NCI-H345 treated with DMSO at 0.1 percent for 48 hours (cell line): ENCODE measurements around the gene SLPI.

Experiments
- DNase-seq: peaks from one replicate; lab custom pipeline; 2025; ENCODE audit not compliant: unreplicated experiment; lab: John Stamatoyannopoulos, UW

SLPI gene, protein sequence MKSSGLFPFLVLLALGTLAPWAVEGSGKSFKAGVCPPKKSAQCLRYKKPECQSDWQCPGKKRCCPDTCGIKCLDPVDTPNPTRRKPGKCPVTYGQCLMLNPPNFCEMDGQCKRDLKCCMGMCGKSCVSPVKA

DNA sequence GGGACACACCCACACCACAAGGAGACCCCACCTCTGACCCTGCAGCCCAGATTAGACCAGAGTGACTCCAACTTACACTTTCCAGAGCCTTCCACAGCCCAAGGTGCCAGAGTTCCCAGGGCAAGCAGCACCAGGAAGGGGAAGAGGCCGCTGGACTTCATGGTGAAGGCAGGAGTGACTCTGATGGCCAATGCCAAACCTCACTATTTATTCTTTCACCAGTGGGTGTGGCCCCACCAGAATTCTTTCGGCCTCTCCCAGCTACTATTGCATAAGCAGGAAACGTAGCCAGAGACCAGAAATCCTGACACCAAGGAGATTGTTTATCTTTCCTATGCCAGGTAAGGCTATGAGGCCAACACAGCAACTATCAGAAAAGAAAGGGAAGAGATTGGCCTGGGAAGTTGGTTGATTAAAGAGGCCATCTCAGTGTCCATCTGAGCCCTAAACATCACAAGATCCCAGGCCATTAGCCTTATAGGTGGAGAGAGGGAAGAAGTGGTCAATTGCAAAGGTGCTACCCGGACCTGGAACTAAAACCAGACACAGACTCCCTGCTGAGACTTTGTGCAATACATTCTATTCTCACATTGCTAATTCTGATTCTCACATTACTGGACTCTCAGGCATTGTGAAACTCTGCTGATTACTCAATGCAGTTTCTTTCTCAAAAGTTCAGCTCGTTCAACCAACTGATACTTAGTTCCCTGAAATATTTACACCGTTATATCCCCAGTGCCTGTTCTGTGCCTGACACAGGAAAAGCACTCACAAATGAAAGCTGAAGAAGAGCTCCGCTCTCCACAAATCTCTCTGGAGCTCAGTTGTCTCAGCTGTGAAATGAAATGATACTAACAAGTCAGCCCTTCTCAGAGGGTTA, at the start of gene SLPI:
TSS of gene SLPI (minus strand) at position 182 of the 880 bp plus-strand sequence. CDS start at position 161, 21 bp downstream.
- no peak for DNase-seq

DNA sequence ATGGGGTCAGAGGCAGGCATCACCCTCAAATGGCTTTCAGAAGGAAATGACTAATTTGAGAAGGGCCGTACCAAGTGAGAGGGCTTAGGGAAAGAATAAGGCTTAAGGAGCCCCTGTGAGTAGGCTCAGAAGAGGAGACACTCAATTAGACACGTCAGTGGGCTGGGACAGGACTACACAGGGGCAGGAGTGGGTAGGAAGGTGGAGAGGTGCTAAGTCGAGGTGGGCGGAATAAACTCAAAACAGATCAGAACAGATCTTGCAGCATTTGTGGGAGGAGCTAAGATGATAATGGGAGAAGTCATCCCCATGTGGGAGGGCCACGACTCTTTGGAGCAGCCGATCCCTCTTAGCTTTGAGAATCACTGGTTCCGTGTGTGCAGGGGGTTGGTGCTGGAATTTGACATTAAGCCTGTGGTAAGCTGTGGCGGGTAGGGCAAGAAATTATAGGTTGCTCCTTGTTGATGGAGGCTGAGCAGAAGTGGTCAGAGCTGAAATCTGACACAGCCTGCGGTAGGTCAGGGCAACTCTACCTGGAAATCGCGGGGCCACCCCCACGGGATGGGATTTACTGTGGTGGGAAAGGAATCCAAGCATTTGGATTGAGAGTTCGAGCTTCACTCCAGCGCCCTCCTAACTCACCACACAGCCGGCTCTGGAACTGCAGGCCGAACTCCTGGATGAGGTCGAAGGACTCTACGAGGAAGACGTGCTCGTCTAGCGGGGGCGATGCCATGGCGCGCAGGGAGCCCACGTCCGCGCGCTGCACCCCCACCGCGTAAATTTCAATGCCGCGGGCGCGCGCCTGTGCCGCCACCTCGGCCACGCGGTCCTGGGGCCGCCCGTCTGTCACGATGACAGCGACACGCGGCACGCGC, 49.5 kb upstream of the SLPI start:
- DNase-seq = no peak

DNA sequence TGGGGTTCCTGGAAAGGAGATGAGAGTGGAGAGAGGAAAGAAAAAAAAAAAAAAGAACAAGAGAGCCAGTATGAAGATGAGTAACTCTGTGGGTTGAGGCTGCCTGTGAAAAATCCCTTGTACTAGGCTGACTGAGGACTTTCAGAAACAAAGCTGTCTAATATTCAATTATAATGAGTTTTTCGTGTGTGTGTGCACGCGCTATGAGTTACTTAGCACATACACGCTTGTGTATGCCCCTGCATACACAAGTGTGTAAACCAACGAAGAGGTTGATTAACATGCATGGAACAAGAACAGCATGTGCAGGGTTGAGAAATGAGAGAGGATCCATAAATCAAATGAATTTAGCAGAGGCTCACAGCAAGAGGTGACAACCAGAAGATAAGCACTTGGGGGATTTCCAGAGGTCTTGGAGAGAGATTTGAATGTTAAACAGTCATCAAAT, 47.5 kb upstream of the SLPI start:
- DNase-seq = no peak

DNA sequence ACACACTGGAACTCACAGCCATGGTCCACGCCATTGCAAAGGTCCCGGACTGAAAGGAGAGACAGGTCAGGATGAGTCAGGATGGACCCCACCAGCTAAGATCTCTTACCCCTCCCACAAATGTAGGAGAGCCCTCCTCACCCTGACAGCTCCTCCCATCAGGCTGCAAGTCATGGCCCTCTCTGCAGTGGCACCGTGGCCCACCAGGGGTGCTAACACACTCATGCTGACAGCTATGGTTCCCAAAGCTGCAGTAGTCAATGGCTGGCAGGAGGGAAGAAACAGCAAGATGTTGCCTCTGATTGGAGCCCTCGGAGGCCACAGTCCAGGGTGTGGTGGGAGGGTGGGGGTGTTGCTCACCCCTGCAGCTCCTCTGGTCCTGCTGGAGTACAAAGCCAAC, 46.6 kb upstream of the SLPI start:
- no peak for DNase-seq

DNA sequence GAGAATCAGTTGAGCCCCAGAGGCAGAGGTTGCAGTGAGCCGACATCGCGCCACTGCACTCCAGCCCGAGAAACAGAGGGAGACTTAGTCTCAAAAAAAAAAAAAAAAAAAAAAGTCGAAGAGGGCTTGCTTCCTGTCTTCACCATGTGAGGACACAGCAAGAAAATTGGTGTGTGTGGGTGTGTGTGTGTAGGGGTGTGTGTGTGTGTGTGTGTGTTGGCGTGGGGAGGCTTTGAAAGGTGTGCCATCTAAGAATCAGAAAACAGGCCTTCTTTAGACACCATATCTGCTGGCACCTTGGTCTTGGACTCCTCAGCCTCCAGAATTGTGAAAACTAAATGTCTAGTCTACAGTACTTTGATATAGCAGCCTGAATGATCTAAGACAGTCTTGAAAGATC, 45.4 kb upstream of the SLPI start:
- DNase-seq = no peak

DNA sequence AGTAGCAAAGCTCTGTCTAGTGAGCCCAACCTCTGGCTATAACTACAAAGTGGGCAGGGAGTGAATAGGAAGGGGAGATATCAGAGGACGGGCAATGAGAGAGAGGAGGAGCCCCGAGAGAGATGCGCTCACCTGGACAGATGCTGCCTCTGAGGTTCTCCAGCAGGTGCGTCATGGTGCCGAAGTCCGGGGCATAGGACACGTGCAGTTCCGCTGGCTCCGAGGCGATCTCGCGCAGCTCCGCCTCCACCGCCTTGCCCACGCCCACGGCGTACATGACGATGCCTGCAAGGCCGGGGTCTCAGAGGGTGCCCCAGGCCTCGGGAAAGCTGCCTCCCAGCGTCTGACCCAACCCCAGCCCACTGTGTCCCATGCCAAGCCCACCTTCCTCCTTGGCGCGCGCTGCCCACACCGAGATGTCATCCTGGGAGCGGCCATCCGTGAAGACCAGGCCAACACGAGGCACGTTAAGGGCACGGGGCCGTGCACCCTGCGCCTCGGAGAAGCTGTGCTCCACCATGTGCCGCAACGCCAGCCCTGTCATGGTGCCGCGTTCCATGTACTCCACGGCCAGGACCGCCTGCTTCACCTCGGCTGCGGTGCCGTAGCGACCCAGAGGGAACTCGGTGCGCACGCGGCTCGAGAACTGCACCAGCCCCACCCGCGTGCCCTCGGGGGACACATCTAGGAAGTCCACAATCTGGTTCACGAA, 43.6 kb upstream of the SLPI start:
- no peak for DNase-seq

DNA sequence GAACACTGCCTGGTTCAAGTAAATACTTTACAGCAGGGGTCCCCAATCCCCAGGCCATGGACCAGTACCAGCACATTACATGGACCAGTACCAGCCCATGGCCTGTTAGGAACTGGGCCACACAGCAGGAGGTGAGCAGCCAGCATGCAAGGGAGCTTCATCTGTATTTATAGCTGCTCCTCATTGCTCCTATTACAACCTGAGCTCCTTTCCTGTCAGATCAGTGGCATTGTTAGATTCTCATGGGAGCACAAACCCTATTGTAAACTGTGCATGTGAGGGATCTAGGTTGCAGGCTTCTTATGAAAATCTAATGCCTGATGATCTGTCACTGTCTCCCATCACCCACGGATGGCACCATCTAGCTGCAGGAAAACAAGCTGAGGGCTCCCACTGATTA, 40.3 kb upstream of the SLPI start:
- DNase-seq = no peak

DNA sequence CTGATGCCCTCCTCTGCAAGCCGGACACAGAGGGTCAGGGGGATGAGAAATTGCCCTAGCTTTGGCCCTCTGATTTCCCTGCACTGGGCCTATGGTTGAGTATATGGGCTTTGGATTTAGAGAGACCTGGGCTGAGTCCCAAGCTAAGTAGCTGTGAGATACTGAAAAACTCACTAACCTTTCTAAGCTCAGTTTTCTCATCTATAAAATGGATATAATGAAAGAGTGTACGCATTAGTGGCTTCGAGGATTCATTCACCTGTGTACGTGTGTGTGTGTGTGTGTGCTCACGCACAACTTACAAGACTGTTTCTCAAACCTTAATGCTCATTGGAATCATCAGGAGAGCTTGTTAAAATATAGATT, 39.6 kb upstream of the SLPI start:
- DNase-seq = no peak

DNA sequence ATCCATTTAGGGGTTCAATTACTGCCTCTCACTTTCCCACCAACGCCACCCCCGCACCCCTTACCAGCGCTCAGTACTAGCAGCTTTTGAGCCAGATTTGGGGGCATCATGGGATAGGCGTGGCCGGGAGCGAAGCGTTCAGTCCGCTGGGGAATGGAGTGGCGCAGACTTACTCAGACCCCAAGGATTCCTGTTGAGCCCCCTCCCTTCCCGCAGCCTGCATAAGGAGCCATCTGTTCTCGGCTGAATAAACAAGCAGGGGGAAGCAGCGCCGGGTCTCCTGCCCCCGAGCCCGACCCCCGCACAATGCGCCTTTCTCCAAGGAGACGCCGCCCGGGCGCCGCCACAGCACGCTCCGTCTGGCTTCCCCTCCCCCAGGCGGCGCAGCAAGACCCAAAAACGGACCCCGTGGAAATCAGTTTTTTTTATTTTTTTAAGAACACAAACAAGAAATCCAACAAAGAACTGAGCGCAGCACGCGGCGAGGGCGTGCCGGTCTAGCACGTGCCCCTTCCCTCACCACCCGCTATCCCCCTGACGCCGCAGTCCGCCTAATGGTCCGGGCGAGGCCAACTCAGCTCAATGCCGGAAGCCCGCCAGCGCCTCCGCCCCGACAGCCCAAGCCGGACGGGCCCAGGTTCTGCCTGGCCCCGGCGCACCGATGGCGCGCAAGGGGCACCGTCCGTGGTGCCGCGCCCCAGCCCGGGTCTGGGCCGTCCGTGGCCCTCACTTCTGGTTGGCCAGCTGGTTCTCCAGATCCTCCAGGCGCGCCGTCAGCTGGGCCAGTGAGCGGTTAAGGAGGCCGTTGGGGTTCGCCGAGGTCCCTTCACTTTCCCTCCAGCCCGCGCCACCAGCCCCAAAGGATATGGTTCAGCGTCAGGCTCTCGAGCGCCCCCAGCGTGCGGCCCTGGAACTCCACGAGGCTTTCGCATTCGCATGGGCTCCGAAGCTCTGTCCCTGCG, 39.0 kb upstream of the SLPI start:
- DNase-seq = peak; percentile 71

DNA sequence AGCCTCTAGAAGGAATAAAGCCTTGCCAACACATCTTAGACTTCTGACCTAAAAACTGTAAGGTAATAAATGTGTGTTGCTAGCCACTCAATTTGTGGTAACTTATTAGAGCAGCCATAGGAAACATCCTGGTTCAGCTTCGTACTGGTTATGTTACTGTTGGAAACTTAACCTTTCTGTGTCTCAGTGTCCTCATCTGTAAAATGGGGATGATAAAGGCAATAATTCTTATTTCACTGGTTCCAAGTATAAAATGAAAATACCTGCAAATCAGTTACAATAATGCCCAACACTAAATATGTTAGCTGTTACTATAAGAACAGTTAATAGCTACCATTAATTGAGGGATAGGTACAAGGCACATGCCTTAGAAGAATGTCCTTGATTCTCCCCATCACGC, 38.0 kb upstream of the SLPI start:
- no peak for DNase-seq

DNA sequence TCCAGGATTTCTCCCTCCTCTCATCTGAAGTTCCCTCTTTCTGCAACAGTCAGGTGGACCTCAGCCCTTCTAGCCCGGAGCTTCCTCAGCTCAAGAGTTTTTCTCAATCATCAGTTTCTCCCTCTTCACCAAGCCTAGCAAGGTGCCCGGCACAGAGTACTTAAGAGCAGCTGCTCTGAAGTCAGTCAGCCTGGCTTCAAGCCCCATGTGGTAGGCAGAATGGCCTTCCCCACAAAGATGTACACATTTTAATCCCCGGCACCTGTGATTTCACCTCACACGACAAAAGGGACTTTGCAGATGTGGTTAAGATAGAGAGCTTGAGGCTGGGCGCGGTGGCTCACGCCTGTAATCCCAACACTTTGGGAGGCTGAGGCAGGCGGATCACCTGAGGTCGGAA, 37.2 kb upstream of the SLPI start:
- DNase-seq = no peak

DNA sequence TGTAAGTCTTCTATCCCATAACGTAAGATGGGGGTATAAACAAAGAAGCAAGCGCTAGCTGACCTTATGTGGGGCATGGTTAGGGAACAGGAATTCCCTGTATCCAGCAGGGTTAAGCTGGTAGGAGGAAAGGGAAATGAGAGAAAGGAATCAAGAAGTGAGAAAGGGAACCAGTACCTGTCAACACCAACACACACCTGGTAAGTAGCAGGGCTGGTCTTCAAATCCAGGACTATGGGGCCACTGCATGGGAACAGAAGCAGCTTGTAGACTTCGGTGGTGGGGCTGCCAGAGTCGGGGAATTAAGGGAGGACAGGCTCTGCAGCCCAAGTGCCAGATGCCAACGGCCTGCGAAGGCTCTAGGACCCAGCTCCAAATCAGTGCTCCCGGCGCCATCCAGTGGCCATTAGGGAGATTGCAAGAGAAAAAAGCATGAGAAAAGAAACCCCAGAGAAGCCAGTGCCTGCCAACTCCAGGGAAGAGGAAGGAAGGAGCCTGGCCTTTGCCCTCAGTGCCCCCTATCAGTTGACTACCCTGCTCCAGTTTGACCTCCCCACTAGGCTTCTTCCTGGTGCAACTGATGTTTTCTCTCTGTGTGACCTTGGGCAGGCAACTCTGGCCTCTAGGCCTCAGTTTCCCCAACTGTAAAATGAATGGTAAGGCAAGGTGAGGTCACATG, 36.5 kb upstream of the SLPI start:
- DNase-seq = peak; percentile 83

DNA sequence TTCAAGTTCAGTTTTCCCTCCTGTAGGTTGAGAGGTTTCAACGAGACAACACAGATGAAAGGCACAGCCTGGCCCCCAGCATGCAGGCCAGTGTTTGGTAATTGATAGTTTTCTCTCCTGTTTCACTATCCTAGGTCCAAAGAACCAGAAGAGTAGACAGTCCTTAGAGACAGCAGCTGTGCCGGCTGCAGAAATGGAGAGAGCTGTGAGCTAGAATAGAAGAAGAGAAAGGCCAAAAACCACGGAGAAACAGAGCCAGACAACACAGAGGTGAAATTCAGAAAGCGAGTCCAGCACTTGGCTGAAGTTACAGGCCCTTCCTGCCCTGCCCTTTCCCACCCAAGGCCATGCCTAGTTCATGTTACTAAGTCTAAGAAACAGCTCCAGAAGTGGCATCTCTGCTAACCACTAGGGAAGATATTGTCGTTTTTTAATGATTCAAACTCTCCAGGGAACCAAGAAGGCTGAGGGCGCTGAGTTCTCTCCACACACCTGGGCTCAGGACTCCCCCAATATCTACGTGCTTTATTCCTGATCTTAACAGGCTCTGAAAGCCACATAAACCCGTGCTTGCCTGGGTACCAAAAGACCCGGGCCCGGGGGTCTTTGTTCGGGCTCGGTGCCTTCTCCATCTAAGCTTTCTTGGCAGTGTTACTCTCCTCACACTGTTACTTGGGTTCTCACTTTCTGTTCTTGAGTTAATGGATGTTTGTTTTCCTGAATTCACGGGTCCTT, 35.7 kb upstream of the SLPI start:
- DNase-seq = no peak

DNA sequence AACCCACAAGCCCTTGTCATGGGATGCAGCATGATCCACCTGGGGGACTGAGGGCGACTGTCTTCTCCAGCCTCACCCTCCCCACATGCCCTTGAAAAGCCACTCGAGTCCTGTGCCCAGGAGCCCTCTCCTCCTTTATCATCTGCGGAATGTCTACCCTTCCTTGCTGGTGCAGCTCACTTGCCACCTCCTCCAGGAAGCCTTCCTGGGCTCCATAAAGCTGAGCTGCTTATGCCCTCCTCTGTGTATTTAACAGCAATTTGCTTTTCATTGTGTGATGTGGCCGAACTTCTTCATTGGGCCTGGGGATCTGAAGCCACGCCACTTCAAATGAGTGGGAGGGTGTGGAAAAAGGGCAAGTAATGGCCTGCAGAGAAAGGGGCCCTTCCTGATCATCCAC, 34.5 kb upstream of the SLPI start:
- no peak for DNase-seq

DNA sequence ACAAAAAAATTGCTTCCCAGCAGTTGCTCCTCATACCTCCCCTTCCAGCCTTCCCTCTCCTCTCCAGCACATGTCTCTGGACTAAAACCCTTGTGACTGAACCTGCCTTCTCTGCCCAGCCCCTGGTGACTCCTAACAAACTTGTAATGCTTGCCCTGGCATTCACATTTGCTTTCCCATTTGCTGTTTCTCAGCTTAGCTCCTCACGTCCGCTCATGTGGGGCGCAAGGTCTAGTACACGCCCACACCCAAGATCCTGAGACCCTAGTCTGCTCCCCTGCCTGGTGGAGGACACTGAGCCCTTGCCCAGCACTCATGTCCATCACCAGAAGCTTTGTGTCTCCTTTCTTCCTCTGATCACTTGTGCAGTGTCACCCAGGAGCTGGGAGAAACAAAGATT, 34.0 kb upstream of the SLPI start:
- DNase-seq = no peak

DNA sequence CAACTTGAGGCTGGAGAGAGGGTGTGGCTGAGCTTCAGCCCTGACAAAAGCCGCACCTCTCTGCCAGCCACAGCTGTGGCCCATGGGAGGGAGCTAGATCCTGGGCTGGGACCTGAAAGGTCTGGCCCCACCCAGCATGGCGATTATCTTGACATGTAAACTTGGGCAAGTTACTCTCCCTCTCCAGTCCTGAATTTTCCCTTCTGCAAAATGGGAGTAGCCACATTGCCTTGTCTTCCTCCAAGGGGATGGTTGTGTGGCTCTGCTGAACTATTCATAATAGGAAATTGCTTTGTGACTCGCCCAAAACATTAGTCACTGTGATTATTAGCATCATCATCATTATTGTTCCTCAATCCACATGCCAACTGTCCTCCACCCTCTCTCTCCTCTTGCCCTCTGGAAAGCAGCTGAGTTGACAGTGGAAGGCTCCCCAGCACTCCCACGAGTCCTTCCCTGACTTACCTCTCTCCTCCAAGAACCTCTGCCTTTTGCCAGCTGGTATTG, 29.2 kb upstream of the SLPI start:
- no peak for DNase-seq

DNA sequence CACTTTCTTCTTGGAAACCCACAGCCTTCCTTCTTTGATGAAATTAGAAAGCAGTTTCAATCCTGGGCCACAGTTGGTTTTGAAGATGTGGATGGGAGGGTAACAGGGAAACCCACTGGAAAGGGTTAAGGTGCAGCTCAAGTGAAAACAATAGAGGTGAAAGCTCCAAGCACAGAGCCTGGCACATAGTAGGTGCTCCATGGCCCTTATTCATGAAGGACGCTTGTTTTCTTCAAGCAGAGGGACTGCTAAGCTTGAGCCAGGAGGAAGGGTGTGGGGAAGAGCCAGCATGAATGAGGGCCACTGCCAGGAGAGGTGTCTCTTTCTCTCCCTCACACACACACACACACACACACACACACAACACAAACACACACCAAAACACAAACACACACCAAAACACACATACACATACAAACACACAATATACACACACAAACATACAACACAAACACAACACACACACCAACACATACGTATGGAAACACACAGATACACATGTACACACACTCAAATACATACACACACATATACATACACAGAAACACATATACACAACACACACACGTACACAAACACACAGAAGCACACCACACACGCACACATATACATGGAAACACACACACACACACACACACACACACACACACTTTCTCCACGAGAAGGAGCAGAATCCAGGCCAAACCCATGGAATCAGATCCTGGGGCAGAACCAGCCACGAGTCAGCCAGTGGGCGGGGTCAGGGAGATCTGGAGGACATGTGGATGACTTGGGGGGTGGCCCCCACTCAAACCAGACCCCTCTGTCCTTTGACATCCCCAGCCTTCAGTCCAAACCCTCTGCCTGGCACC, 28.6 kb upstream of the SLPI start:
- no peak for DNase-seq

DNA sequence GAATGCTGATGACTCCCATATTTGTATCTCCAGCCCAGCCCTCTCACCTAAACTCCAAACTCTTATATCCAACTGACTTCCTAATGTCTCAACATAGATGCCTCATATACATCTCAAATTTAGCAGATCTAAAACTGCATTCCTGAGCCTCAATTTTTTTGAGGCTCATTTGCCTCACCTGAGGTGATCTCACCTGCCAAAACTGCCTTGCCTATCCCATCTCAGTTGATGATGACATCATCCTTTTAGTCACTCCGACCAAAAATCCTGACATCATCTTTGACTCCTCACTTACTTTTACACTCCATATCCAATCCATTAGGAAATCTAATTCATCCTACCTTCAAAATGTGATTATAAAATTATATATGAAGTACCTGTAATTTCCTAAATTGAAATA, 25.6 kb upstream of the SLPI start:
- no peak for DNase-seq
